Erythroblast (primary cell): ENCODE measurements around the gene KLK8.

Experiments used
- DNase-seq, 2 experiments: peaks; one replicate each; lab custom pipeline; 2025; lab: John Stamatoyannopoulos, UW
- GATA1 ChIP-seq: IDR thresholded peaks from 2 replicates; pipeline ENCODE4 v1.6.1; 2011; ENCODE audit warnings: low read depth, mild to moderate bottlenecking, control low read depth, low read length, moderate library complexity
- POLR2A ChIP-seq: IDR thresholded peaks from 2 replicates; pipeline ENCODE4 v1.6.1; 2011; ENCODE audit warnings: mild to moderate bottlenecking, low read length

KLK8 gene

GRCh38 chr19:51025809-51026553 lies 24.6 kb upstream of the KLK8 start:
- TF ChIP-seq GATA1: no peak
- TF ChIP-seq POLR2A: no peak
- no peak for DNase-seq

- DNase-seq: no peak
- TF ChIP-seq POLR2A: no peak
- no peak for TF ChIP-seq GATA1
These were observed 24.0 kb upstream of the KLK8 start for GRCh38 chr19:51025401-51025800.

GRCh38 chr19:51024924-51025323 lies 23.5 kb upstream of the KLK8 start:
- no peak for DNase-seq
- no peak for TF ChIP-seq POLR2A
- TF ChIP-seq GATA1: no peak

GRCh38 chr19:51023946-51024345 lies 22.5 kb upstream of the KLK8 start:
- TF ChIP-seq GATA1 (no peak), POLR2A (no peak)
- DNase-seq: no peak

GRCh38 chr19:51022526-51022925 lies 21.1 kb upstream of the KLK8 start:
- TF ChIP-seq GATA1: no peak
- no peak for TF ChIP-seq POLR2A
- no peak for DNase-seq

GRCh38 chr19:51020988-51021651 lies 19.7 kb upstream of the KLK8 start:
- TF ChIP-seq POLR2A (no peak), GATA1 (no peak)
- DNase-seq: peak in 1 of 2 experiments; percentile 46

- TF ChIP-seq GATA1 (no peak), POLR2A (no peak)
- DNase-seq: no peak
These were observed 18.1 kb upstream of the KLK8 start, which contains the start of gene KLK10 for GRCh38 chr19:51019544-51019925. Gene KLK10 (minus strand): TSS chr19:51019709. CDS start chr19:51019130, 579 bp downstream.

GRCh38 chr19:51018745-51019543 lies 17.5 kb upstream of the KLK8 start:
- DNase-seq: no peak
- no peak for TF ChIP-seq POLR2A
- TF ChIP-seq GATA1: no peak

- TF ChIP-seq POLR2A (no peak), GATA1 (no peak)
- peak; percentile 37 to 71 for DNase-seq
These were observed 15.6 kb upstream of the KLK8 start for GRCh38 chr19:51016798-51017683.

GRCh38 chr19:51015691-51016267 lies 14.4 kb upstream of the KLK8 start:
- TF ChIP-seq GATA1: no peak
- TF ChIP-seq POLR2A: no peak
- no peak for DNase-seq

- TF ChIP-seq POLR2A (no peak), GATA1 (no peak)
- DNase-seq: no peak
These were observed 12.8 kb upstream of the KLK8 start for GRCh38 chr19:51014242-51014641.

GRCh38 chr19:51012661-51013190 lies 11.3 kb upstream of the KLK8 start:
- no peak for DNase-seq
- no peak for TF ChIP-seq POLR2A
- TF ChIP-seq GATA1: no peak
